Neural cell (in vitro differentiated cells): ENCODE data around the gene USP10.

Experiments used
- CTCF ChIP-seq: fragments of 450-650 bp; IDR thresholded peaks from 2 replicates; pipeline ENCODE4 v1.5.1; 2014; ENCODE audit warnings: antibody characterized with exemption, mild to moderate bottlenecking, moderate library complexity; ENCODE audit not compliant: poor library complexity, severe bottlenecking
- REST ChIP-seq: IDR thresholded peaks from 2 replicates; pipeline ENCODE4 v1.6.1; 2012; ENCODE audit warnings: borderline replicate concordance
- TAF1 ChIP-seq: IDR thresholded peaks from 2 replicates; pipeline ENCODE4 v1.6.1; 2012; ENCODE audit warnings: low read depth

- TF ChIP-seq CTCF (no peak), REST (no peak), TAF1 (no peak)
These were observed 12.4 kb downstream of the USP10 start for GRCh38 chr16:84712138-84712671.
